Retinal pigment epithelial cell (primary cell): ENCODE measurements around the gene NDUFS4.

ENCODE experiments used
- DNase-seq: peaks from one replicate; pipeline ENCODE4 v3.0.0-alpha.2; 2010; ENCODE audit warnings: low read depth
- H3K4me3 ChIP-seq: 2 replicates; pipeline ENCODE4 v1.5.1; 2011; ENCODE audit warnings: mild to moderate bottlenecking, low read length, control low read depth, moderate library complexity
- TF ChIP-seq, protein P1 (sequence below): conservative IDR thresholded peaks from 2 replicates; pipeline ENCODE4 v1.5.1; 2011; ENCODE audit warnings: low read depth, low read length, control low read depth, inconsistent platforms

The NDUFS4 gene

GRCh38 chr5:53712327-53712726 lies 151.9 kb downstream of the NDUFS4 start:
- TF ChIP-seq, protein P1, sequence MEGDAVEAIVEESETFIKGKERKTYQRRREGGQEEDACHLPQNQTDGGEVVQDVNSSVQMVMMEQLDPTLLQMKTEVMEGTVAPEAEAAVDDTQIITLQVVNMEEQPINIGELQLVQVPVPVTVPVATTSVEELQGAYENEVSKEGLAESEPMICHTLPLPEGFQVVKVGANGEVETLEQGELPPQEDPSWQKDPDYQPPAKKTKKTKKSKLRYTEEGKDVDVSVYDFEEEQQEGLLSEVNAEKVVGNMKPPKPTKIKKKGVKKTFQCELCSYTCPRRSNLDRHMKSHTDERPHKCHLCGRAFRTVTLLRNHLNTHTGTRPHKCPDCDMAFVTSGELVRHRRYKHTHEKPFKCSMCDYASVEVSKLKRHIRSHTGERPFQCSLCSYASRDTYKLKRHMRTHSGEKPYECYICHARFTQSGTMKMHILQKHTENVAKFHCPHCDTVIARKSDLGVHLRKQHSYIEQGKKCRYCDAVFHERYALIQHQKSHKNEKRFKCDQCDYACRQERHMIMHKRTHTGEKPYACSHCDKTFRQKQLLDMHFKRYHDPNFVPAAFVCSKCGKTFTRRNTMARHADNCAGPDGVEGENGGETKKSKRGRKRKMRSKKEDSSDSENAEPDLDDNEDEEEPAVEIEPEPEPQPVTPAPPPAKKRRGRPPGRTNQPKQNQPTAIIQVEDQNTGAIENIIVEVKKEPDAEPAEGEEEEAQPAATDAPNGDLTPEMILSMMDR: no peak
- DNase-seq: no peak
- H3K4me3 ChIP-seq: no peak overlapping the region

DNA sequence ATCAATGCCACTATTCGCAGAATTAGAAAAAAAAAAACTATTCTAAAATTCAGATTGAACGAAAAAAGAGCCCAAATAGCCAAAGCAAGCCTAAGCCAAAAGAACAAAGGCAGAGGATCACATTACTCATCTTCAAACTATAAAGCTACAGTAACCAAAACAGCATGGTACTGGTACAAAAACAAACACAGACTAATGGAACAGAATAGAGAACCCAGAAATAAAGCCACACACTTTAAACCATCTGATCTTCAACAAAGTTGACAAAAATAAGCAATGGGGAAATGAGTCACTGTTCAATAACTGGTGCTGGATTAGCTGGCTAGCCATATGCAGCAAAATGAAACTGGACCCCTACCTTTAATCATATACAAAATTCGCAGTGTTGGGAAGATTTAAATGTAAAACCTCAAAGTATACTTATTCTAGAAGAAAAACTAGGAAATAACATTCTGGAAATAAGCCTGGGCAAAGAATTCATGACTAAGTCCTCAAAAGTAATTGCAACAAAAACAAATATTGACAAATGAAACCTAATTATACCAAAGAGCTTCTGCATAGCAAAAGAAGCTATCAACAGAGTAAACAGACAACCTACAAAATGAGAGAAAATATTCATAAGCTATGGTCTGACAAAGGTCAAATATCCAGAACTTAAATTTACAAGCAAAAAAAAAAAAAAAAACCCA lies 153.7 kb downstream of the NDUFS4 start:
- TF ChIP-seq, protein P1: no peak
- no peak for DNase-seq
- no peak overlapping the region for H3K4me3 ChIP-seq

GRCh38 chr5:53714667-53715010 lies 154.2 kb downstream of the NDUFS4 start:
- TF ChIP-seq, protein P1: no peak
- DNase-seq: no peak
- no peak overlapping the region for H3K4me3 ChIP-seq

DNA sequence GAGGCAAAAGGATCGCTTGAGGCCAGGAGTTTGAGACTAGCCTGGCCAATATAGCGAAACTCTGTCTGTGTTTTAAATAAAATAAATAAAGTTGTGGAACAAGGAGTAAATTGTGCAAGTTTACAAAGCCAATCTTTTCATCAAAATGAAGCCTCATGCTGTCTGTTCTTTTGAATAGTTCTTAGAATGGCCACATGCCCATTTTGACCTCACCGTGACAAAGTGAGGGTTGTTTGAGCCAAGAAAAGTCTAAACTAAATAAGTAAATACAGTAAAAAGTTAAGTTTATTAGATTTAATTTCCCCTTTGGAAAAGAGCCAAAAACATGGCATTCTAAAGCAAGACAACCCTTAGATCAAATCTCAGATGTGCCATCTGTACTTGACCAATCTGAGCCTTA lies 165.7 kb downstream of the NDUFS4 start:
- no peak for DNase-seq
- H3K4me3 ChIP-seq: no peak overlapping the region
- TF ChIP-seq, protein P1: no peak

DNA sequence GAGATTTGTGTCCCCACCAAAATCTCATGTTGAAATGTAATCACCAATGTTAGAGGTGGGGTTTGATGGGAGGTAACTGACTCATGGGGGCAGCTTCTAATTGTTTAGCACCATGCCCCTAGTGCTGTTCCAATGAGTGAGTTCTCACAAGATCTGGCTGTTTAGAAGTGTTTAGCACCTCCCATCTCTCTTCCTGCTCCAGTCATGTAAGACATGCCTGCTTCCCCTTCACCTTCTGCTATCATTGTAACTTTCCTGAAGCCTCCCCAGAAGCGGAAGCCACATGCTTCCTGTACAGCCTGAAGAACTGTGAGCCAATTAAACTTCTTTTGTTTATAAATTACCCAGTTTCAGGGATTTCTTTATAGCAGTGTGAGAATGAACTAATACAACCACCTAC lies 170.5 kb downstream of the NDUFS4 start:
- DNase-seq: no peak
- TF ChIP-seq, protein P1: no peak
- no peak overlapping the region for H3K4me3 ChIP-seq
